Measurements from ENCODE around the gene CHAMP1.

Gene CHAMP1, protein sequence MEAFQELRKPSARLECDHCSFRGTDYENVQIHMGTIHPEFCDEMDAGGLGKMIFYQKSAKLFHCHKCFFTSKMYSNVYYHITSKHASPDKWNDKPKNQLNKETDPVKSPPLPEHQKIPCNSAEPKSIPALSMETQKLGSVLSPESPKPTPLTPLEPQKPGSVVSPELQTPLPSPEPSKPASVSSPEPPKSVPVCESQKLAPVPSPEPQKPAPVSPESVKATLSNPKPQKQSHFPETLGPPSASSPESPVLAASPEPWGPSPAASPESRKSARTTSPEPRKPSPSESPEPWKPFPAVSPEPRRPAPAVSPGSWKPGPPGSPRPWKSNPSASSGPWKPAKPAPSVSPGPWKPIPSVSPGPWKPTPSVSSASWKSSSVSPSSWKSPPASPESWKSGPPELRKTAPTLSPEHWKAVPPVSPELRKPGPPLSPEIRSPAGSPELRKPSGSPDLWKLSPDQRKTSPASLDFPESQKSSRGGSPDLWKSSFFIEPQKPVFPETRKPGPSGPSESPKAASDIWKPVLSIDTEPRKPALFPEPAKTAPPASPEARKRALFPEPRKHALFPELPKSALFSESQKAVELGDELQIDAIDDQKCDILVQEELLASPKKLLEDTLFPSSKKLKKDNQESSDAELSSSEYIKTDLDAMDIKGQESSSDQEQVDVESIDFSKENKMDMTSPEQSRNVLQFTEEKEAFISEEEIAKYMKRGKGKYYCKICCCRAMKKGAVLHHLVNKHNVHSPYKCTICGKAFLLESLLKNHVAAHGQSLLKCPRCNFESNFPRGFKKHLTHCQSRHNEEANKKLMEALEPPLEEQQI

DNA sequence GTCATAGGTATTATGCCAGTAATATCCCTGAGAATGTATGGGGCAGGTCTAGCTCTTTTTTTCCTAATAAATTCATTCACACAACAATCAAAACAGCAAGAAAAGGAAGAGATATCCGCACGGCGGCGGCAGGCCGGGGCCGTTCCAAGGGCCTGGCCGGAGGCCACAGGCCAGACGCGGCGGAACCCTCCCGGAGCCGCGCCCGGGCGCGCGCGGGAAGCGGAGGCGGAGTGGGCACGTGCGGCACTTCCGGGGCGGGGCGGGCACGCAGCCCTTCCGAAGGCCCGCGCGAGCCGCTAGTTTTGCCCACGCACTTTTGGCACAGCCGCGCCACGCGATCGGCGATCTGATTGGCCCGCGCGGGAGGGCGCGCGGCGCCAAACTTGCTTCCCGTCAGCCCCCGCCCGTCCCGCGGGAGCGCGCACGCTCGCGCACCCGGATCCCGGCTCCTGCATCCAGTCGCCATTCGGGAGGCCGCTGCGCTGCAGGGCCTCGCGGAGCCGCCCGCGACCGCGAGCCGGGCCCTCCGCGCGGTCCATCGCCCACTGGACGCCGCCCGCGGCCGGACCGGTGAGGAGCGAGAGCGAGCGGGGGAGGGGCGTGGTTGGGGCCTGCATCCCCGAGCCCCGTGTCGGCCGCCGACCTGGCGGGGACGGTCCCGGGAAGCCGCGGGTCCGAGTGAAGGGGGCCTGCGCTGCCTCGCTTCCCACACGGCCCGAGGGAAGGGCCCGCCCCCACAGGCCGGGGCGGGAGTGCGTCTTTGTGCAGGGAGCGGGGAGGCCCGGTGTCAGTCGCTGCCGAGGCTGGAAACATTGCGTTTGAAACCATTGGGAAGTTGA, at the start of gene CHAMP1:
Gene CHAMP1 (plus strand): TSS at position 430 of the 839 bp plus-strand sequence. CDS start 9,340 bp downstream, outside the sequence.
- DNase-seq (ENCODE audit: low spot score) (peak; percentile 93), ATAC-seq (ENCODE audit: low read depth) (peak; percentile 75)
- TF ChIP-seq, protein P1, sequence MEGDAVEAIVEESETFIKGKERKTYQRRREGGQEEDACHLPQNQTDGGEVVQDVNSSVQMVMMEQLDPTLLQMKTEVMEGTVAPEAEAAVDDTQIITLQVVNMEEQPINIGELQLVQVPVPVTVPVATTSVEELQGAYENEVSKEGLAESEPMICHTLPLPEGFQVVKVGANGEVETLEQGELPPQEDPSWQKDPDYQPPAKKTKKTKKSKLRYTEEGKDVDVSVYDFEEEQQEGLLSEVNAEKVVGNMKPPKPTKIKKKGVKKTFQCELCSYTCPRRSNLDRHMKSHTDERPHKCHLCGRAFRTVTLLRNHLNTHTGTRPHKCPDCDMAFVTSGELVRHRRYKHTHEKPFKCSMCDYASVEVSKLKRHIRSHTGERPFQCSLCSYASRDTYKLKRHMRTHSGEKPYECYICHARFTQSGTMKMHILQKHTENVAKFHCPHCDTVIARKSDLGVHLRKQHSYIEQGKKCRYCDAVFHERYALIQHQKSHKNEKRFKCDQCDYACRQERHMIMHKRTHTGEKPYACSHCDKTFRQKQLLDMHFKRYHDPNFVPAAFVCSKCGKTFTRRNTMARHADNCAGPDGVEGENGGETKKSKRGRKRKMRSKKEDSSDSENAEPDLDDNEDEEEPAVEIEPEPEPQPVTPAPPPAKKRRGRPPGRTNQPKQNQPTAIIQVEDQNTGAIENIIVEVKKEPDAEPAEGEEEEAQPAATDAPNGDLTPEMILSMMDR (IDR thresholded peaks at IDR 0.05; ENCODE audit: poor library complexity, severe bottlenecking), result no peak
- H3K36me3 ChIP-seq (ENCODE audit: low read depth), result peaks cover 12% of the 10 kb centered on the region
- peak within 1 kb of the TSS; percentile 58 for H3K4me3 ChIP-seq (ENCODE audit: severe bottlenecking)
- peak within 1 kb of the TSS; percentile 84 for H3K27ac ChIP-seq (ENCODE audit: poor library complexity, severe bottlenecking)
- H3K27me3 ChIP-seq (ENCODE audit: insufficient read depth, poor library complexity, severe bottlenecking), result no peaks in the 10 kb centered on the region
- no peaks in the 10 kb centered on the region for H3K9me3 ChIP-seq (ENCODE audit: severe bottlenecking)
- H3K4me1 ChIP-seq (ENCODE audit: insufficient read depth, poor library complexity, severe bottlenecking), result peaks cover 10% of the 10 kb centered on the region

DNA sequence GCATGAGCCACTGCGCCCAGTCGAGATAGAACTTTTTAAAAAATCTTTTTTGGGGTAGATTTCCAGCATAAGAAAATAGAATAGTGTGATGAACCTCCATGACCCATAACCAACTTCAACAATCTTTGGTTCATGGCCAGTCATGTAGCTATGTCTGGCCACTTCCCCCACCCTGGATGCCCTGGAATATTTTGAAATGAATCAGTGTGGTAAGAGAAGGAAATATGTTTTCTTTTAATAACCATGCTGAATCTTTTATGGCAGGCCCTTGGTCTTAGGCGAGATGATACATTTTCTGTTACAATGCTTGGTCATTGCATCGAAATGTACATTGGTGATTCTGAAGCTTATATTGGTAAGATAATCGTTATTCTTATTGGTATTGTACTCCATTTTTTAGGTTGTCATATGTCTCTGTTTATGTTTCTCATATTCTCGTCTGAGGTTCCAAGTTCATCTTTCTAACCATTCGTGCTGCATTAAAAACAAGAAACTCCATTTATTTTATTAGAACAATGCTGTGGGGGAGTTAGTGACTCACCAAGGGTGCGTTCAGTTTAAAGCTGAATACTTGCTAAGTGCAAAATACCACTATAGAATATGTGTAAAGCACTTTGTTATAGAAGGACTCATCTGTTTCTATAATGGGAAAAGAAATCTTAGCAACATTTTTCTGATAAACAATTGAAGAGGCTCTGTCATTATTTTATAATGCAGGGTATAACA, 49.3 kb upstream of the CHAMP1 start:
- Histone ChIP-seq H3K27me3 (ENCODE audit: insufficient read depth, poor library complexity, severe bottlenecking) (no peaks in the 10 kb centered on the region), H3K36me3 (ENCODE audit: low read depth) (peaks cover 100% of the 10 kb centered on the region), H3K27ac (ENCODE audit: poor library complexity, severe bottlenecking) (no peak overlapping the region), H3K4me1 (ENCODE audit: insufficient read depth, poor library complexity, severe bottlenecking) (no peaks in the 10 kb centered on the region), H3K4me3 (ENCODE audit: severe bottlenecking) (no peak overlapping the region), H3K9me3 (ENCODE audit: severe bottlenecking) (no peaks in the 10 kb centered on the region)
- no peak for ATAC-seq (ENCODE audit: low read depth)
- no peak for DNase-seq (ENCODE audit: low spot score)
- TF ChIP-seq, protein P1 (IDR thresholded peaks at IDR 0.05; ENCODE audit: poor library complexity, severe bottlenecking), result no peak

DNA sequence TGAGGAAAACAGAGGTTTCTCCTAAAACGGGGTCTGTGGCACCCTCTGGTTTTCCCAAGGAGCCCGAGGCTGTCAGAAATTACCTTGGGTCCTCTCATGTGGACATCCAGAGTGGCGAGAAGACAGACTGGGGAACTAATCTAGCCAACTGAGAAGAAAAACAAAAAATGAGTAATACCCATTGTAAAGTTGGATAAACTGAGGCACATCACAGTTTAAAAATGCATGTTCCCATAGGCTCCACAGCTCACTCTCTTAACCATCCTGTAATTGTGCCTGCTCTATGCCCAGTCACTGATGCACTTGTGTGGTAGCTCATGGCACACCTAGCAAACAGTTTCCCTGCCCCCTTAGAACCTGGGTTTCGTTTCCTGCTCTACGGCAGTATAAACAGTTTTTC, 48.1 kb upstream of the CHAMP1 start:
- H3K27me3 ChIP-seq (ENCODE audit: insufficient read depth, poor library complexity, severe bottlenecking), result no peaks in the 10 kb centered on the region
- no peak overlapping the region for H3K4me3 ChIP-seq (ENCODE audit: severe bottlenecking)
- no peaks in the 10 kb centered on the region for H3K4me1 ChIP-seq (ENCODE audit: insufficient read depth, poor library complexity, severe bottlenecking)
- TF ChIP-seq, protein P1 (IDR thresholded peaks at IDR 0.05; ENCODE audit: poor library complexity, severe bottlenecking), result no peak
- ATAC-seq (ENCODE audit: low read depth), result no peak
- H3K27ac ChIP-seq (ENCODE audit: poor library complexity, severe bottlenecking), result no peak overlapping the region
- H3K9me3 ChIP-seq (ENCODE audit: severe bottlenecking), result no peaks in the 10 kb centered on the region
- no peak for DNase-seq (ENCODE audit: low spot score)
- H3K36me3 ChIP-seq (ENCODE audit: low read depth), result peaks cover 95% of the 10 kb centered on the region

DNA sequence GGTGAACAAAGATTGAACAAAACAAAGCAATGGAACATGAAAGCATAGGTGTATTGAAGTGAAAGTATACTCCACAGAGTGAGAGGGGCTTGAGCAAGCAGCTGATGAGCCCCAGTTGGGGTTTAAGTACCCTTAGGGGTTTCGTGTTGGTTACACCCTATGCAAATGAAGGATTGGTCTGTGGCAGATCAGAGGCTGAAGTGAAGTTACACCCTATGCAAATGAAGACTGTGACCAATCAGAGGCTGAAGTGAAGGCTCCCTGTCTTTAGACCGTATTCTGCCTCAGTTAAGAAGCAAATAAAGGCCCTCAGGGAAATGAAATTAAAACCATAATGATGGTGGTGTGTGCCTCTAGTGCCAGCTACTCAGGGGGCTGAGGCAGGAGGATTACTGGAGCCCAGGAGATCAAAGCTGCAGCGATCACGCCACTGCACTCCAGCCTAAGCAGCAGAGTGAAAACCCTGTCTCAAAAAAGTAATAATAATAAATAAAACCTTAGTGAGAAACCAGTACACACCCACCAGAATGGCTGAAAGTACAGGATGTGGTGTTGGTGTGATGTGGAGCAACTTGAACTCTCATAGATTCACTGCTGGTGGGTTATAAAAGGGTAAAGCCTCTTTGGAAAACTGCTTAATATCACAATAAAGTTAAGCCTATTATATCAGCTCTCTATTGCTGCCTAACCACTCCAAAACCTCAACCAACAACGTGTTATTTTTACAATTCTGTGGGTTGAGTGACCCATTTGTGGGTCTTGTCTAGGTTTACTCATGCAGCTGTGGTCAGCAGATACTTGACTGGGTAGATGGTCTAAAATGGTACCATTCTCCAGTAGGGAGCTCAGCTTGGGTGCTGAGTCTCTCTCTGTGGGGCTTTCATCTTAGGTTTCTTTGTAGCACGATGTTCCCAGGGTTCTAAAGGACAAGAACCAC, 45.7 kb upstream of the CHAMP1 start:
- no peak for ATAC-seq (ENCODE audit: low read depth)
- TF ChIP-seq, protein P1 (IDR thresholded peaks at IDR 0.05; ENCODE audit: poor library complexity, severe bottlenecking), result no peak
- H3K9me3 ChIP-seq (ENCODE audit: severe bottlenecking), result no peaks in the 10 kb centered on the region
- no peaks in the 10 kb centered on the region for H3K4me1 ChIP-seq (ENCODE audit: insufficient read depth, poor library complexity, severe bottlenecking)
- no peak overlapping the region for H3K27ac ChIP-seq (ENCODE audit: poor library complexity, severe bottlenecking)
- H3K27me3 ChIP-seq (ENCODE audit: insufficient read depth, poor library complexity, severe bottlenecking), result no peaks in the 10 kb centered on the region
- H3K4me3 ChIP-seq (ENCODE audit: severe bottlenecking), result no peak overlapping the region
- no peak for DNase-seq (ENCODE audit: low spot score)
- H3K36me3 ChIP-seq (ENCODE audit: low read depth), result peaks cover 90% of the 10 kb centered on the region

Measured in RWPE2 (cell line).